Immature natural killer cell (primary cell): Measurements from ENCODE around the gene NDOR1. TPM values are rescaled to one million over a fixed set of nuclear protein-coding genes. Genes with fewer than 3 reads are reported as not detected.

ENCODE experiments used
- DNase-seq, 3 donors: peaks; one replicate each; pipeline ENCODE4 v3.0.0; 2022; ENCODE audit warnings: mixed read lengths in 1 of 3
- H3K27ac Mint-ChIP-seq, 6 donors: one replicate each; pipeline ENCODE4 v1.8.0; 2020; ENCODE audit warnings: mixed read lengths in 6 of 6, mild to moderate bottlenecking in 5 of 6, inconsistent platforms in 4 of 6, moderate library complexity in 3 of 6
- H3K27me3 Mint-ChIP-seq, 3 donors: one replicate each; pipeline ENCODE4 v1.8.0; 2020 to 2021; ENCODE audit warnings: low read depth in 3 of 3, mild to moderate bottlenecking in 3 of 3, mixed read lengths in 3 of 3, moderate library complexity in 3 of 3, inconsistent platforms in 1 of 3
- H3K36me3 Mint-ChIP-seq, 3 donors: one replicate each; pipeline ENCODE4 v1.8.0; 2020; ENCODE audit warnings: mixed read lengths in 3 of 3, inconsistent platforms in 2 of 3, mild to moderate bottlenecking in 2 of 3
- H3K4me1 Mint-ChIP-seq, 2 donors: one replicate each; pipeline ENCODE4 v1.8.0; 2020; ENCODE audit warnings: inconsistent platforms in 2 of 2, mild to moderate bottlenecking in 2 of 2, mixed read lengths in 2 of 2, moderate library complexity in 1 of 2
- H3K4me3 Mint-ChIP-seq, 5 donors: one replicate each; pipeline ENCODE4 v1.8.0; 2020; ENCODE audit warnings: mild to moderate bottlenecking in 5 of 5, mixed read lengths in 5 of 5, inconsistent platforms in 3 of 5, moderate library complexity in 3 of 5
- H3K9me3 Mint-ChIP-seq, 6 donors: one replicate each; pipeline ENCODE4 v1.8.0; 2020; ENCODE audit warnings: mild to moderate bottlenecking in 6 of 6, mixed read lengths in 6 of 6, inconsistent platforms in 4 of 6, moderate library complexity in 3 of 6
- polyA plus RNA-seq, 3 donors: library from polyadenylated mRNA; unstranded; fragments of 300-500 nt; fragmentation: Illumina TruSeq; gene quantifications; one replicate each; pipeline ENCODE4 v1.2.3, GENCODE V29; 2021

The NDOR1 gene
- polyA plus RNA-seq, 3 donors from 2014 or later, result 1.7 to 10.3 (median 4.2) TPM

DNA sequence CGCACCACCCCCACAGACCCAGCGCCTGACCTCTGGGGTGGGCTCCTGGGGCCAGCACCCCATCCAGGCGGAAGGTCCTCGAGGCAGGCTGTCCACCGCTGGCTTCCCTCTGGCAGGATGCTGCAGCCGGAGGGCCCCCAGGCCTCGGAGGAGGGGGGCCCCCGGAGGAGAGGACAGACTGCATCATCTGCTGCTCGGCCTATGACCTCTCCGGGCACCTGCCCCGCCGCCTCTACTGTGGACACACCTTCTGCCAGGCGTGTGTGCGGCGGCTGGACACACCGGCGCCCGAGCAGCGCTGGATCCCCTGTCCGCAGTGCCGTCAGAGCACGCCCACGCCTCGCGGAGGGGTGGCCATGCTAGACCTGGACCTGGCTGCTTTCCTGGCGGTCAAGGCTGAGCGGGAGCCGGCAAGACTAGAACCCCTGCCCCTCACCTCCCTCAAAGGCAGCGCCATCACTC, 23.0 kb downstream of the NDOR1 start:
- Mint-ChIP-seq H3K27me3 (peaks cover 0 to 10% (median 2%) of the 10 kb centered on the region in 3 donors), H3K9me3 (no peaks in the 10 kb centered on the region), H3K4me3 (no peak overlapping the region), H3K36me3 (no peaks in the 10 kb centered on the region), H3K4me1 (no peaks in the 10 kb centered on the region), H3K27ac (no peak overlapping the region)
- no peak for DNase-seq

GRCh38 chr9:137228968-137229896, 23.7 kb downstream of the NDOR1 start:
- no peak overlapping the region for H3K4me3 Mint-ChIP-seq
- no peaks in the 10 kb centered on the region for H3K9me3 Mint-ChIP-seq
- H3K27ac Mint-ChIP-seq, result no peak overlapping the region
- H3K4me1 Mint-ChIP-seq, result no peaks in the 10 kb centered on the region
- no peak for DNase-seq
- no peaks in the 10 kb centered on the region for H3K36me3 Mint-ChIP-seq
- peaks cover 0 to 9% (median 2%) of the 10 kb centered on the region in 3 donors for H3K27me3 Mint-ChIP-seq

- Mint-ChIP-seq H3K9me3 (no peaks in the 10 kb centered on the region), H3K27ac (no peak overlapping the region), H3K36me3 (no peaks in the 10 kb centered on the region), H3K4me1 (no peaks in the 10 kb centered on the region), H3K4me3 (no peak overlapping the region), H3K27me3 (peaks cover 0 to 9% (median 2%) of the 10 kb centered on the region in 3 donors)
- DNase-seq, result no peak
These were observed 24.6 kb downstream of the NDOR1 start for GRCh38 chr9:137229903-137230704.

DNA sequence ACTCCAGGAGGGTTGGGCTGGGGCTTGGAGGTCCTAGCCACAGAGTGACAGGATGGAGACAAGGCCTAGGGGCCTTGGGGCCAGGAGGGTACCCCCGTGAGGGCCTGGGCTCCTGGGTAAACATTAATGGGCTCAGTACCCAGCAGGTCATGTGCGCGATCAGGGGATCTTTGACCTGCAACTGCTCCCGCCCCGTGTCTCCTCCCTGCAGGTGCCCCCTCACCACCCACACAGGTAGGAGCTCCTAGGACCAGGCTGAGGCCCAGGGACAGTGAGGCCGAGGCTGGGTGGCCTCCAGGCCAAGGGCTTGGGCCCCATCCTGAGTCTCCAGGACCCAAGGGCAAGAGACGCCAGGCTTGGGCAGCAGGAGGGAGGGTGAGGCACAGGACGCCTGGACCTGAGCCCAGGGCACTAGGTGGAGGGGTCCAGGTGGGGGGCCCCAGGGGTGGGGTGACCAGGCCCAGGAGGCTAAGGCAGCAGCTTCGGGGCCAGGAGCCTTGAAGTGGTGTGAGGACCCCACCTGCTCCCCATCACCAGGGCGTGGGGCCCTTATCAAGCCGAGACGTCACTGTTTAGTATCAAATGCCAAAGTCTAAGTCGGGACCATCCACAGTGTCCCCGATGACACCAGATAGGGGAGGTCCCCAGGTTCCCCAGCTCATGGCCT, 25.3 kb downstream of the NDOR1 start, which contains the start of gene SLC34A3:
Gene SLC34A3, plus strand, starts transcription at position 197 of the 667 bp plus-strand sequence. CDS start 802 bp downstream, outside the sequence.
- no peak for DNase-seq
- H3K9me3 Mint-ChIP-seq, result no peaks in the 10 kb centered on the region
- no peaks in the 10 kb centered on the region for H3K36me3 Mint-ChIP-seq
- H3K4me1 Mint-ChIP-seq, result no peaks in the 10 kb centered on the region
- no peak within 1 kb of the TSS for H3K4me3 Mint-ChIP-seq
- H3K27ac Mint-ChIP-seq, result no peak within 1 kb of the TSS
- peaks cover 0 to 9% (median 2%) of the 10 kb centered on the region in 3 donors for H3K27me3 Mint-ChIP-seq

DNA sequence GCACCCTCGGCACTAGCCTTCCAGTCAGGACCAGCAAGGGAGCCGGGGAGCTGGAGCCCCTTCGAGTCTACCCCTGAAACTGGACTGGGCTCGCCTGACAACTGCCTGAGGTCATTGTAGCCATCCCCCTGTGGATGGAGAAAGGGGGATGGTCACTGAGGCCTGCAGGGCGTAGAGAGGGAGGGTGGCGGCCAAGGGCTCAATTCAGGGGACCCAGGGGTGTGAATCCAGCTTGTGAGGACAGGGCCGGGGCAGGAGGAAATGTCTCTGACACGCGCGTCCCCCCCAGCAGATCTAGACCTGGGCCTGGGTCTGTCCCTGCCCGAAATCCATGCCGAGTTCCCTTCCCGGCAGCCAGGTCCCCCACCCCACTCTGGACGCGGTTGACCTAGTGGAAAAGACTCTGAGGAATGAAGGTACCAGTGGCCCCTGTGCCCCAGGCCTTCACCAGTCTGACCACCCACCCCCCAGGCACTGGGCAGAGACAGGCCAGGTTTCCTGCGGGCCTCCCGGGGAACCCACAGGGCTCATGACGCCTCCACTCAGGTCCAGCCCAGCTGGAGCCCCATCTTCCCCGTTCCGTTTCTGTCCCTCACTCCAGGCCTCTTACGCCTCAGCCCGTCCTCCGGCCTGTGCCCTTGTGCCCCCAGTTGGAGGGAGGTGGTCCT, 26.0 kb downstream of the NDOR1 start:
- no peak overlapping the region for H3K27ac Mint-ChIP-seq

GRCh38 chr9:137232101-137232500, 26.6 kb downstream of the NDOR1 start:
- Mint-ChIP-seq H3K9me3 (no peaks in the 10 kb centered on the region), H3K4me3 (no peak overlapping the region), H3K27me3 (peaks cover 0 to 5% (median 2%) of the 10 kb centered on the region in 3 donors), H3K36me3 (no peaks in the 10 kb centered on the region), H3K4me1 (peaks cover 0 to 2% of the 10 kb centered on the region in 2 donors), H3K27ac (no peak overlapping the region)
- no peak for DNase-seq

More for the DNA sequence above, 26.0 kb downstream of the NDOR1 start:
- no peaks in the 10 kb centered on the region for H3K9me3 Mint-ChIP-seq
- H3K4me3 Mint-ChIP-seq, result no peak overlapping the region
- H3K36me3 Mint-ChIP-seq, result no peaks in the 10 kb centered on the region
- DNase-seq, result no peak
- H3K27me3 Mint-ChIP-seq, result peaks cover 0 to 6% (median 2%) of the 10 kb centered on the region in 3 donors
- H3K4me1 Mint-ChIP-seq, result peaks cover 0 to 1% of the 10 kb centered on the region in 2 donors

- no peak overlapping the region for H3K4me3 Mint-ChIP-seq
- peaks cover 0 to 4% (median 2%) of the 10 kb centered on the region in 3 donors for H3K27me3 Mint-ChIP-seq
- no peaks in the 10 kb centered on the region for H3K36me3 Mint-ChIP-seq
- no peaks in the 10 kb centered on the region for H3K9me3 Mint-ChIP-seq
- peaks cover 0 to 4% of the 10 kb centered on the region in 2 donors for H3K4me1 Mint-ChIP-seq
- no peak overlapping the region for H3K27ac Mint-ChIP-seq
- DNase-seq, result no peak
These were observed 27.0 kb downstream of the NDOR1 start for GRCh38 chr9:137232510-137232909.

DNA sequence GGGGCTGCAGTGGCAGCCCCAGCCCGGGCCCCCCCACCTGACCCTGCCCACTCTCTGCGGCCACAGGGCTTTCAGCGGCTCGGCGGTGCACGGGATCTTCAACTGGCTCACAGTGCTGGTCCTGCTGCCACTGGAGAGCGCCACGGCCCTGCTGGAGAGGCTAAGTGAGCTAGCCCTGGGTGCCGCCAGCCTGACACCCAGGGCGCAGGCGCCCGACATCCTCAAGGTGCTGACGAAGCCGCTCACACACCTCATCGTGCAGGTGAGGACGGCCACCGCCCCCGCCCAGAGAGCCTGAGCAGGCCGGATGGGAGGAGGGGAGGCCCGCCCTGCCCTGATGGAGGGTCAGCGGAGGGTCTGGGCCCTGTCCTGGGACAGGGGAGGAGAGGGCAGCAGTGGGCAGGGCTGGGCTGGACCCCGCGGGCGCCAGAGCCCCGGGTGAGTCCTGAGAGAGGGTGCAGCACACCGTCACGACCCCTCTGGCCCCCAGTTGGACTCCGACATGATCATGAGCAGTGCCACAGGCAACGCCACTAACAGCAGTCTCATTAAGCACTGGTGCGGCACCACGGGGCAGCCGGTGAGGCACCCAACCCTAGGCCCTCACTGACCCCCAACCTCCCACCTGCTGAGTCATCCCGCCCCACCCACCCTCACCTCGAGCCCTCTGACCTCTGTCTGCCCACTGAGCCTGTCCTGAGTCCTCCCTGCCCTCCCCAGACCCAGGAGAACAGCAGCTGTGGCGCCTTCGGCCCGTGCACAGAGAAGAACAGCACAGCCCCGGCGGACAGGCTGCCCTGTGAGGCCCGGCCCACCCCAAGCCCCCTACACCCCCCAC, 27.9 kb downstream of the NDOR1 start:
- Mint-ChIP-seq H3K9me3 (no peaks in the 10 kb centered on the region), H3K4me1 (peaks cover 0 to 4% of the 10 kb centered on the region in 2 donors), H3K4me3 (no peak overlapping the region), H3K27me3 (peaks cover 0 to 2% (median 2%) of the 10 kb centered on the region in 3 donors), H3K36me3 (no peaks in the 10 kb centered on the region), H3K27ac (no peak overlapping the region)
- no peak for DNase-seq

GRCh38 chr9:137234055-137234697, 28.7 kb downstream of the NDOR1 start:
- H3K36me3 Mint-ChIP-seq, result no peaks in the 10 kb centered on the region
- no peak for DNase-seq
- H3K27ac Mint-ChIP-seq, result no peak overlapping the region
- H3K9me3 Mint-ChIP-seq, result no peaks in the 10 kb centered on the region
- no peak overlapping the region for H3K4me3 Mint-ChIP-seq
- peaks cover 0 to 2% (median 2%) of the 10 kb centered on the region in 3 donors for H3K27me3 Mint-ChIP-seq
- peaks cover 5 to 9% of the 10 kb centered on the region in 2 donors for H3K4me1 Mint-ChIP-seq

- Mint-ChIP-seq H3K4me1 (peaks cover 6 to 14% of the 10 kb centered on the region in 2 donors), H3K27ac (no peak overlapping the region), H3K27me3 (peaks cover 0 to 5% (median 0%) of the 10 kb centered on the region in 3 donors), H3K36me3 (no peaks in the 10 kb centered on the region), H3K9me3 (no peaks in the 10 kb centered on the region), H3K4me3 (no peak overlapping the region)
- no peak for DNase-seq
These were observed 29.4 kb downstream of the NDOR1 start for GRCh38 chr9:137234758-137235423.

DNA sequence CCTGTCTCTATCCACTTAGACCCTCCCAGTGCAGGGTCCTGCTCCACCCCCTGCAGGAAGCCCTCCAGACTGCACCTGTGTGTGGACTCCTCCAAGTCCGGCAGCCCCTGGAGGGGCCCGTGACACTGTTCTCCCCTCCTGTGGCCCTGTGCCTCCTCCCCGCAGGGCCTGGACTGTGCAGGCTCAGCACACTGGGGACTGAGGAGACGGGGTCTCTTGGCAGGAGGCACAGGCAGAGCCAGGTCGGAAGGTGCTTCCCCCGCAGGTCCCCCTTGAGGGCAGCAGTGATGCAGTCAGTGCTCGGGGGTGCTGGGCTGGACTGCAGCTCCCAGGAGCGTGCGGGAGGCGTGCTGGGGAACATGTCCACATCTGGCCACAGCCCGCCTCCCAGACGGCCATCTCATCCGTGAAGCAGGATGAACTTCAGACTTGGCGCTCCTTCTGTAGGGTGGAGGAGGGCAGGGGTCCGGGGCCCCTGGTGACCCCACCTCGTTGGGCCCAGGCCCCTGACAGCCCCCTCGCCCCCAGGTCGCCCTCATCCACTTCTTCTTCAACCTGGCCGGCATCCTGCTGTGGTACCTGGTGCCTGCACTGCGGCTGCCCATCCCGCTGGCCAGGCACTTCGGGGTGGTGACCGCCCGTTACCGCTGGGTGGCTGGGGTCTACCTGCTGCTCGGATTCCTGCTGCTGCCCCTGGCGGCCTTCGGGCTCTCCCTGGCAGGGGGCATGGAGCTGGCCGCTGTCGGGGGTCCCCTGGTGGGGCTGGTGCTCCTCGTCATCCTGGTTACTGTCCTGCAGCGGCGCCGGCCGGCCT, 30.1 kb downstream of the NDOR1 start:
- H3K9me3 Mint-ChIP-seq, result no peaks in the 10 kb centered on the region
- H3K4me1 Mint-ChIP-seq, result peaks cover 6 to 15% of the 10 kb centered on the region in 2 donors
- no peak overlapping the region for H3K4me3 Mint-ChIP-seq
- DNase-seq, result no peak
- H3K36me3 Mint-ChIP-seq, result no peaks in the 10 kb centered on the region
- H3K27ac Mint-ChIP-seq, result no peak overlapping the region
- H3K27me3 Mint-ChIP-seq, result peaks cover 0 to 9% (median 0%) of the 10 kb centered on the region in 3 donors
